B cell (primary cell): ENCODE measurements around the gene BMERB1. TPM values are rescaled to one million over a fixed set of nuclear protein-coding genes. Genes with fewer than 3 reads are reported as not detected.
"Not testable (repeated sequence)": the region's sequence is repeated elsewhere in the genome, so short reads cannot be mapped to it uniquely, and the experiment has no call there.

Experiments used
- ATAC-seq: fragments of 200-7000 bp; cut with Tn5 transposase; one replicate; pipeline ENCODE4 v1.10.0; 2021; ENCODE audit warnings: low read depth, mild to moderate bottlenecking, moderate number of reproducible peaks, moderate library complexity
- CTCF ChIA-PET: fragments of 350-600 bp; sonication (Branson Sonifier 250); formaldehyde crosslinking; loops from one replicate; lab custom pipeline; 2021; ENCODE audit warnings: antibody characterized with exemption, inconsistent platforms; lab: Charles Lee
- POLR2A ChIA-PET: fragments of 350-600 bp; sonication (Branson Sonifier 250); formaldehyde crosslinking; loops from one replicate; lab custom pipeline; 2021; ENCODE audit warnings: antibody characterized with exemption; lab: Charles Lee
- DNase-seq: peaks from one replicate; pipeline ENCODE4 v3.0.0; 2013
- H2AFZ ChIP-seq: 2 replicates; pipeline ENCODE4 v1.6.1; 2012; ENCODE audit warnings: mild to moderate bottlenecking, low read depth, low read length; ENCODE audit not compliant: insufficient read depth, poor library complexity, severe bottlenecking
- H3K27ac ChIP-seq, 2 donors: 1 replicate in 1 of 2; 2 replicates in 1 of 2; pipeline ENCODE4 v1.5.1; 2012 to 2013; ENCODE audit warnings: low read length in 2 of 2, mild to moderate bottlenecking in 2 of 2, moderate library complexity in 1 of 2
- H3K27me3 ChIP-seq, 4 experiments: fragments of 200-600 bp in 1 of 4; sonication (generic) in 1 of 4; replicated peaks in 1 of 4; 1 replicate in 2 of 4; 2 replicates in 2 of 4; pipeline versions ENCODE4 v1.6.1 to v1.7.0; 2013 to 2016; ENCODE audit warnings: low read length in 3 of 4, mild to moderate bottlenecking in 2 of 4, mixed read lengths in 1 of 4, moderate library complexity in 1 of 4; ENCODE audit not compliant: insufficient read depth in 4 of 4, control insufficient read depth in 3 of 4; ENCODE audit errors: control extremely low read depth in 1 of 4
- H3K36me3 ChIP-seq, 2 experiments: replicated peaks in 1 of 2; 1 replicate in 1 of 2; 2 replicates in 1 of 2; pipeline versions ENCODE4 v1.6.1 to v1.7.1; 2013; ENCODE audit warnings: low read length in 1 of 2; ENCODE audit not compliant: insufficient read depth in 2 of 2, control insufficient read depth in 1 of 2; ENCODE audit errors: control extremely low read depth in 1 of 2, extremely low read depth in 1 of 2
- H3K4me1 ChIP-seq, 2 donors: fragments of 200-600 bp in 1 of 2; sonication (generic) in 1 of 2; 1 replicate in 1 of 2; 2 replicates in 1 of 2; pipeline versions ENCODE4 v1.5.1 to v1.6.1; 2013 to 2017; ENCODE audit warnings: low read length in 2 of 2; ENCODE audit not compliant: control insufficient read depth in 2 of 2, insufficient read depth in 2 of 2
- H3K4me2 ChIP-seq: replicated peaks from 2 replicates; pipeline ENCODE3; 2012; ENCODE audit warnings: mild to moderate bottlenecking, low read depth, low read length; ENCODE audit not compliant: poor library complexity, severe bottlenecking
- H3K4me3 ChIP-seq, 5 experiments: fragments of 200-600 bp in 1 of 5; sonication (generic) in 1 of 5; 1 replicate in 3 of 5; 2 replicates in 2 of 5; pipeline versions ENCODE4 v1.5.1 to v1.7.0; 2011 to 2016; ENCODE audit warnings: low read length in 4 of 5, mild to moderate bottlenecking in 4 of 5, low read depth in 2 of 5, control low read depth in 1 of 5, moderate library complexity in 1 of 5; ENCODE audit not compliant: insufficient read depth in 1 of 5; ENCODE audit errors: control extremely low read depth in 1 of 5, extremely low read depth in 1 of 5
- H3K79me2 ChIP-seq: fragments of 200-600 bp; sonication (generic); one replicate; pipeline ENCODE4 v1.6.0; 2016; ENCODE audit warnings: low read length; ENCODE audit not compliant: control insufficient read depth, insufficient read depth
- H3K9ac ChIP-seq: fragments of 200-600 bp; sonication (generic); 2 replicates; pipeline ENCODE4 v1.6.1; 2017; ENCODE audit warnings: mild to moderate bottlenecking, low read length, moderate library complexity
- H3K9me3 ChIP-seq, 3 donors: one replicate each; pipeline versions ENCODE4 v1.6.1 to v1.7.1; 2013; ENCODE audit warnings: low read length in 2 of 3; ENCODE audit not compliant: control insufficient read depth in 2 of 3, insufficient read depth in 1 of 3; ENCODE audit errors: control extremely low read depth in 1 of 3
- H4K20me1 ChIP-seq: 2 replicates; pipeline ENCODE4 v1.6.0; 2012; ENCODE audit warnings: mild to moderate bottlenecking, low read length; ENCODE audit not compliant: insufficient read depth, control insufficient read depth, poor library complexity, severe bottlenecking
- H3K27ac Mint-ChIP-seq: one replicate; pipeline ENCODE4 v1.8.0; 2021; ENCODE audit warnings: mixed read lengths
- H3K27me3 Mint-ChIP-seq: one replicate; pipeline ENCODE4 v1.8.0; 2021; ENCODE audit warnings: mixed read lengths
- H3K4me1 Mint-ChIP-seq: one replicate; pipeline ENCODE4 v1.8.0; 2021; ENCODE audit warnings: mixed read lengths
- H3K4me3 Mint-ChIP-seq: one replicate; pipeline ENCODE4 v1.8.0; 2021; ENCODE audit warnings: mixed read lengths
- H3K9me3 Mint-ChIP-seq: one replicate; pipeline ENCODE4 v1.8.0; 2022; ENCODE audit warnings: mixed read lengths; ENCODE audit not compliant: insufficient read depth
- CTCF ChIP-seq: fragments of 200-600 bp; IDR thresholded peaks from one replicate; pipeline ENCODE4 v1.8.0; 2022; ENCODE audit warnings: antibody characterized with exemption, mild to moderate bottlenecking
- EZH2 ChIP-seq: IDR thresholded peaks from 2 replicates; pipeline ENCODE4 v1.6.1; 2012; ENCODE audit warnings: borderline replicate concordance, low read depth, mild to moderate bottlenecking, moderate library complexity, low read length; ENCODE audit not compliant: insufficient read depth, poor library complexity, severe bottlenecking
- WGBS: methylation state at CpG from one replicate; pipeline ENCODE4 v1.1.5; 2013; ENCODE audit warnings: missing lambda C conversion rate; ENCODE audit not compliant: insufficient coverage; 5-methylcytosine and 5-hydroxymethylcytosine counted together
- intact Hi-C: fragments of 100-400 bp; cut with micrococcal nuclease; formaldehyde crosslinking; loops from one replicate; pipeline ENCODE4 v1.10.0; 2022
- polyA plus RNA-seq: library from polyadenylated mRNA; depleted of rRNA; stranded (reverse); fragments of >200 nt; gene quantifications from 2 replicates; pipeline ENCODE4 v1.2.3, GENCODE V29; 2012
- total RNA-seq, 2 donors: library from RNA; stranded (reverse); fragments of 120-200 nt in 1 of 2; gene quantifications; 1 replicate in 1 of 2; 2 replicates in 1 of 2; pipeline versions ENCODE4 v1.2.3 to v1.2.4, GENCODE V29; 2013 to 2022

The BMERB1 gene
- total and polyA plus RNA-seq, 2 donors (not counting 1 experiment from before 2014, with no cell fraction given), result 2.2 to 11.2 TPM

- Histone ChIP-seq H3K27ac (no peak overlapping the region), H4K20me1 (no peaks in the 10 kb centered on the region), H3K9ac (no peak overlapping the region), H3K4me3 (no peak overlapping the region), H3K79me2 (no peaks in the 10 kb centered on the region), H3K4me2 (no peak overlapping the region), H3K4me1 (no peaks in the 10 kb centered on the region), H3K27me3 (no peaks in the 10 kb centered on the region), H3K9me3 (peaks cover 0 to 14% (median 0%) of the 10 kb centered on the region in 3 donors), H3K36me3 (no peaks in the 10 kb centered on the region), H2AFZ (no peak overlapping the region)
- intact Hi-C loops, result no loop called here
- WGBS, result no CpG with 5 or more reads among the region's 2 CpGs
- TF ChIP-seq EZH2 (no peak), CTCF (no peak)
- ChIA-PET CTCF (no interaction called here), POLR2A (no interaction called here)
- Mint-ChIP-seq H3K4me1 (peaks cover 4% of the 10 kb centered on the region), H3K9me3 (peaks cover 2% of the 10 kb centered on the region), H3K27ac (no peak overlapping the region), H3K4me3 (no peak overlapping the region), H3K27me3 (no peaks in the 10 kb centered on the region)
- DNase-seq (no peak), ATAC-seq (no peak)
These were observed 131.7 kb downstream of the BMERB1 start for GRCh38 chr16:15566095-15566494.

GRCh38 chr16:15567823-15568222 lies 133.4 kb downstream of the BMERB1 start:
- Mint-ChIP-seq H3K9me3 (peaks cover 8% of the 10 kb centered on the region), H3K27ac (no peak overlapping the region), H3K4me3 (no peak overlapping the region), H3K27me3 (no peaks in the 10 kb centered on the region), H3K4me1 (peaks cover 8% of the 10 kb centered on the region)
- H3K4me2 ChIP-seq, result no peak overlapping the region
- no peaks in the 10 kb centered on the region for H3K36me3 ChIP-seq
- DNase-seq, result no peak
- no peak overlapping the region for H3K4me3 ChIP-seq
- no peak for TF ChIP-seq CTCF
- no peak for TF ChIP-seq EZH2
- no peak for ATAC-seq
- H3K27me3 ChIP-seq, result no peaks in the 10 kb centered on the region
- H4K20me1 ChIP-seq, result no peaks in the 10 kb centered on the region
- no peak overlapping the region for H3K27ac ChIP-seq
- intact Hi-C loops, result loop anchor here (1.0 kb wide), 1 partner anchor 31 kb away; no protein-coding TSS in a partner anchor
- no peak overlapping the region for H3K9ac ChIP-seq
- no peaks in the 10 kb centered on the region for H3K4me1 ChIP-seq
- peaks cover 0 to 16% (median 0%) of the 10 kb centered on the region in 3 donors for H3K9me3 ChIP-seq
- no peak overlapping the region for H2AFZ ChIP-seq
- ChIA-PET CTCF (no interaction called here), POLR2A (no interaction called here)
- H3K79me2 ChIP-seq, result no peaks in the 10 kb centered on the region
- WGBS, result 86% methylated on average over 5 of the region's 5 CpGs

- H4K20me1 ChIP-seq, CTCF ChIA-PET, H3K4me3 ChIP-seq, intact Hi-C loops, ATAC-seq, H3K4me1 Mint-ChIP-seq, H3K4me1 ChIP-seq, H3K9ac ChIP-seq, H3K27me3 Mint-ChIP-seq, H3K27me3 ChIP-seq, H3K27ac Mint-ChIP-seq, DNase-seq, H3K79me2 ChIP-seq, H3K27ac ChIP-seq, H3K36me3 ChIP-seq, H2AFZ ChIP-seq, POLR2A ChIA-PET, H3K4me2 ChIP-seq, H3K4me3 Mint-ChIP-seq: not testable (repeated sequence)
- H3K9me3 Mint-ChIP-seq, result peaks cover 13% of the 10 kb centered on the region
- H3K9me3 ChIP-seq, result peaks cover 0 to 12% (median 0%) of the 10 kb centered on the region in 3 donors
- WGBS, result 100% methylated on average over 1 of the region's 4 CpGs
These were observed 136.3 kb downstream of the BMERB1 start for GRCh38 chr16:15570666-15571065.
